VCaP (cell line): ENCODE results near the gene UBA7.
A peak's percentile ranks its signal among the peaks of the same experiment; 100 is the strongest.

Experiments used
- H3K27ac ChIP-seq: fragments of 450-650 bp; 2 replicates; pipeline ENCODE4 v1.5.1; 2017
- CTCF ChIP-seq: fragments of 450-650 bp; conservative IDR thresholded peaks from 2 replicates; pipeline ENCODE4 v1.5.1; 2017; ENCODE audit warnings: mild to moderate bottlenecking, moderate library complexity

UBA7 gene

DNA sequence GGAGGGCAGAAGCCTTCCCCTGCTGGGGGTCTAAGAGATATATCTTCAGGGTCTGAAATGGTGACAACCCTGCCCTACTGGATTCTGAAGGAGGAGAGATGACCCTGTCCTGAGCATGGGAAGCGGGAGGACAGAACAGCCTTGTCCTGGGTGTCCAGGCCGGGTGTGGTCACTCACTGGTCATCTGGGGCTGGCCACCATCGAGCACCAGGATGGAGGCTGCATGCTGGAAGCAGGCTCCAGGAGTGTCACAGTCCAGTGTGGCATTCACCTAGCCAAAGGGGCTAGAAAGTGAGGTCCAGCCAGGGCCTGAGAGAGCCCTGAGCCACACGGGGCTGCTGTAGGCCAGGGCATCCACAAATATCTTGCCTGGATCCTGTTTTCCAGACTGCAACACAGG, 19.3 kb downstream of the UBA7 start:
- H3K27ac ChIP-seq: no peak overlapping the region
- TF ChIP-seq CTCF: no peak

- H3K27ac ChIP-seq: no peak overlapping the region
- no peak for TF ChIP-seq CTCF
These were observed 20.2 kb downstream of the UBA7 start for GRCh38 chr3:49793486-49794085.

GRCh38 chr3:49792371-49793150, 21.2 kb downstream of the UBA7 start:
- TF ChIP-seq CTCF: no peak
- H3K27ac ChIP-seq: no peak overlapping the region

DNA sequence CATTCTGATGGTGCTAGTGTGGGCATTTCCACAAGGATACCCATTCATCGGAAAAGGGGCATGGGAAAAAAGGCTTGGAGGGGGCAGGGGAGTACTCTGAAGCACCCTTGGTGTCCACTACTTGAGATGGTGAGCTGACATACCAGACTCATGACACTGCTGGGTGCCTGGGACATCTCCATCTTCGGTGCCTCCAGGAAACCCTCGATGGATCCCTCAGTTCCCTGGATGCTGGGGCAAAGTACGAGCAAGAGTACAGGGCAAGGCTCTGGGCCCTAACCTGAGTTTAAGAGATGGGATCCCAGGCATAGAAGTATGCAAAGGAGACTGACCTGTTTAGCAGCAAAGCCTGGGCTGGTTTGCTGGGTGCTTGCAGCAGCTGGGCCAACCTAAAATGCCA, 22.2 kb downstream of the UBA7 start:
- TF ChIP-seq CTCF: no peak
- H3K27ac ChIP-seq: no peak overlapping the region

DNA sequence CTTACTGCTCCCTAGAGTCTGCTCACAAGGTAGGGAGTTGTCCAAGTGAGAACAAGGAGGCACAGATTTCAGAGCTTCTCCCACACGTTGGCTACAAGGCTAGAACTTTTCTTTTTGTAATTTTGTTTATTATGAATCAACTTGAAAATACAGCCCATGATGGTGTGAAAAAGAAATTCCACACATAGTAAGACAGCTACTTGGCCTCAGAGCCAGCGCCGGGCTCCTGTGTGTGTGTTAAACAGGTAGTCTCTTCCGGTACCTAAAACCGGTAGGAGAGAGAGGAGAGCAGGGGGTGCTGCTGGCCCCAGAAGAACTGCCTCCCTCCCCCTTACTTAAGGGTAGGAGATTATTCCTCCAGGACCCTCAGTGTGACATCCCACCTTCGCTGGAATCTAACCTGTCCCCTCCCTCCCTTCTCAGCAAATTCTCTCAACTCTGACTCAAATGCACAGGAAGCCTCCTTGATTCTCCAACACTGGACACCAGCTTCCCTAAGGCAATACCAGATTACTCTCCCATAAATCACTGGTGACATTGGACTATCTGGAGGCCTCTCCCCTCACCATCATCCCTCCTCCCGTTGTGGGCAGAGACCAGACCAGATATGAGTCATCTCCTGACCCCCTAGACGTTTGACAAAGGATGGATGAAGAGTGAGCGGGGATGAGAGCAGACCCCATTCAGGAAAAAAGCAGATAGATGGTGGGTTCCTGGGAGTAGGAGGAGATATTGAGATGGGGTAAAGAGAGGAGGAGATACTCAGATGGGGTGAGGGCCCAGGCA, 22.9 kb downstream of the UBA7 start:
- no peak for TF ChIP-seq CTCF
- no peak overlapping the region for H3K27ac ChIP-seq

DNA sequence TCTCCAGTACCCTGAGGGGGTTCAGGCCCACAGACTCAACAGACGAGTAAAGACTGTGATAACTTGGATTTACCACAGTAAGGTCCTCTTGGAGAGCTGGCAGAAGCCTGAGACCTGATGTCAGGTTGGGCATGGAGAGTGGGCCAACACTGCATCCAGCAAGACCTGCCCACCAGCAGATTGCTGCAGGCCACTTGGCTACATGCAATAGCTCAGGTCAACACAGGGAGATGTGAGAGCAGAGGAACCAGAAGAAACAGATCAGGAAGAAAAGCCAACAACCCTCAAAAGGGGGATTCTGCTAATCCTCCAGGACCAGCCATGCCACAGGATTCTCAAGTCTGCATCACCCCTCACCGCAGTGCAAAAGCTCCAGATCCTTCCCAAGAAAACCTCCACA, 25.7 kb downstream of the UBA7 start:
- no peak overlapping the region for H3K27ac ChIP-seq
- TF ChIP-seq CTCF: no peak

DNA sequence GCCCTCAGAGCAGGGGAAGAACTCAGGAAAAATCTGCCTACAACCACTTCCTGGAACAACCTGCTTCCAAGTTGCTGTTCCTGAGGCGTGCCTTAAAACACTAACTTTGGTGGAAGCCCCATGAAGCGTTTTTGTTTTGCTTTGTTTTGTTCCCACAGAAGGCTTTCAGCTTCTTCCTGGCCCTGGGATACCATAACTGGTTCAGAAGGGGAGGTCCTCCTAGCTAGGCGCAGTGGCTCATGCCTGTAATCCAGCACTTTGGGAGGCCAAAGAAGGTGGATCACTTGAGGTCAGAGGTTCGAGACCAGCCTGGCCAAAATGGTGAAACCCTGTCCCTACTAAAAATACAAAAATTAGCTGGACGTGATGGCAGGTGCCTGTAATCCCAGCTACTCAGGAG, 26.2 kb downstream of the UBA7 start:
- H3K27ac ChIP-seq: peak overlapping the region; percentile 95; the same call in 1 of the 2 replicates

More for the DNA sequence above, 26.2 kb downstream of the UBA7 start:
- no peak for TF ChIP-seq CTCF
